Nephron progenitor cell (in vitro differentiated cells): ENCODE measurements around the gene DAGLA.
"Not testable (repeated sequence)": the region's sequence is repeated elsewhere in the genome, so short reads cannot be mapped to it uniquely, and the experiment has no call there.

Experiments
- DNase-seq: peaks from one replicate; pipeline ENCODE4 v3.0.0; 2021
- H3K27ac Mint-ChIP-seq: 2 replicates; pipeline ENCODE4 v1.8.0; 2021; ENCODE audit warnings: mild to moderate bottlenecking, moderate library complexity, mixed read lengths
- H3K27me3 Mint-ChIP-seq: 2 replicates; pipeline ENCODE4 v1.8.0; 2021; ENCODE audit warnings: mild to moderate bottlenecking, low read depth, mixed read lengths; ENCODE audit not compliant: poor library complexity
- H3K36me3 Mint-ChIP-seq: 2 replicates; pipeline ENCODE4 v1.8.0; 2021; ENCODE audit warnings: low read depth, mixed read lengths
- H3K4me1 Mint-ChIP-seq: 2 replicates; pipeline ENCODE4 v1.8.0; 2021; ENCODE audit warnings: mixed read lengths
- H3K4me3 Mint-ChIP-seq: 2 replicates; pipeline ENCODE4 v1.8.0; 2021; ENCODE audit warnings: mild to moderate bottlenecking, moderate library complexity, mixed read lengths
- H3K9me3 Mint-ChIP-seq: 2 replicates; pipeline ENCODE4 v1.8.0; 2021; ENCODE audit warnings: mild to moderate bottlenecking, moderate library complexity, mixed read lengths
- CTCF ChIP-seq: fragments of 200-600 bp; sonication (generic); IDR thresholded peaks from 2 replicates; pipeline ENCODE4 v1.5.0; 2021; ENCODE audit warnings: antibody characterized with exemption

DAGLA gene

GRCh38 chr11:61659413-61660196 lies 20.6 kb upstream of the DAGLA start:
- Mint-ChIP-seq H3K4me1 (peaks cover 14% of the 10 kb centered on the region), H3K9me3 (no peaks in the 10 kb centered on the region), H3K36me3 (no peaks in the 10 kb centered on the region), H3K27ac (no peak overlapping the region), H3K4me3 (no peak overlapping the region), H3K27me3 (peaks cover 16% of the 10 kb centered on the region)
- no peak for DNase-seq
- TF ChIP-seq CTCF = no peak

GRCh38 chr11:61660997-61661396 lies 19.2 kb upstream of the DAGLA start:
- not testable (repeated sequence) for H3K4me1 Mint-ChIP-seq, H3K9me3 Mint-ChIP-seq, H3K4me3 Mint-ChIP-seq, H3K36me3 Mint-ChIP-seq, DNase-seq
- Mint-ChIP-seq H3K27me3 (peaks cover 10% of the 10 kb centered on the region), H3K27ac (peak overlapping the region; percentile 51)

DNA sequence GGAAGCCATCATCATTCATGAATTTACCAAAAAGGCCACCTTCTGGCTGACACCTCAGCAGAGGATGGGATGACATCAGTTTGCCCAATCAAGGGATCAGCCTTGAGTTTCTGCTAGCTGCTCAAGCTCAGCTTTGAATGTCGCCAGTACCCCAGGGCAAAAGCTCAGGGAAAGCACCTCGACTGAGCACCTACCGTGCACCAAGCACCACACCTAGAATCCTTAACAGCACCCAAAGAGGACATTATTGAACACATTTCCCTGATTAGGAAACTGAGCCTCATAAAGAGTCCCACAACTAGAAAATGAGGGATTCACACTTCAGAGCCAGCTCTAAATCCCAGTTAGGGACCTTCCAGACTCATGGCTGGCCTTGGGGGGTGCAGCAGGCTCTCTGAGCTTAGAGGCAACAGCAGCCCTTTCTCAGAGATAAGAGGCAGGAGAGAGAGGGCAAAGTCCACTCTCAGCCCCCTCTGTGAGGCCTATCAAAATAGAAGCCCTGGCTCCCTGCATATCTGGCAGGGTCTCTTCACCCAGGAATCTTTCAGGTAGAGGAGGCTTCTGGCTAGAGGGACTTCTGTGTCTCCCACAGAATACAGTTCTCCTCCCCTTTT lies 13.4 kb upstream of the DAGLA start:
- no peak overlapping the region for H3K4me3 Mint-ChIP-seq
- H3K4me1 Mint-ChIP-seq = peaks cover 17% of the 10 kb centered on the region
- no peak overlapping the region for H3K27ac Mint-ChIP-seq
- no peak for DNase-seq
- no peaks in the 10 kb centered on the region for H3K36me3 Mint-ChIP-seq
- no peak for TF ChIP-seq CTCF
- H3K9me3 Mint-ChIP-seq = no peaks in the 10 kb centered on the region
- H3K27me3 Mint-ChIP-seq = peaks cover 8% of the 10 kb centered on the region

DNA sequence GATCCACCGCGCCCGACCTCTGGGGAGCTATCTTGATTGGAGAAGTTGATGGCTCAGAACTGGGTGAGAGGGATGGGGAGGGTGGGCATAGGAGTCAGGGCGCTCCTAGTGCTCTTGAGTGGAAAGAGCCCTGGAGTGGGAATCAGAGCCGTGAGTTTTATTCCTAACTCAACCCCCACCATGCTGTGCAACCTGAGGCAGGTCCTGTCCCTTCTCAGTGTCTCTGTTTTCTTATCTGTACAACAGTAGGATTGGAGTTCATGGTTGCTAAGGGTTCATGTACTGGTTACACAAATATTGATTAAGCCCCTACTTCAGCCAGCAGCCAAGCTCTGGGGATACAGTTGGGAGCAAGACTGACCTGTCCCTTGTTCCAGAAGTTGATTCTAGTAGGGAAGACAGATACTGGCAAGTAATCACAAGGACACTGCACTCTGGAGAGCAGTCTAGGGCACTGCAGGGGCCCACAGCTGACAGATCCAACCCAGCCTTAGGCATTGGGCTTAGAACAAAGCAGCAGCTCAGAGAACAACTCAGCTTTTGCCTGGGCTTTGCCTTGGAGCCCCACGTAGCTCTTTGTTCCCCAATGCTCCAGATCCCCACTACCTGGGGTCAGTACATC lies 12.4 kb upstream of the DAGLA start:
- Mint-ChIP-seq H3K27ac (no peak overlapping the region), H3K27me3 (peaks cover 15% of the 10 kb centered on the region), H3K9me3 (no peaks in the 10 kb centered on the region), H3K36me3 (no peaks in the 10 kb centered on the region), H3K4me1 (peaks cover 17% of the 10 kb centered on the region), H3K4me3 (no peak overlapping the region)
- no peak for DNase-seq
- TF ChIP-seq CTCF = no peak

DNA sequence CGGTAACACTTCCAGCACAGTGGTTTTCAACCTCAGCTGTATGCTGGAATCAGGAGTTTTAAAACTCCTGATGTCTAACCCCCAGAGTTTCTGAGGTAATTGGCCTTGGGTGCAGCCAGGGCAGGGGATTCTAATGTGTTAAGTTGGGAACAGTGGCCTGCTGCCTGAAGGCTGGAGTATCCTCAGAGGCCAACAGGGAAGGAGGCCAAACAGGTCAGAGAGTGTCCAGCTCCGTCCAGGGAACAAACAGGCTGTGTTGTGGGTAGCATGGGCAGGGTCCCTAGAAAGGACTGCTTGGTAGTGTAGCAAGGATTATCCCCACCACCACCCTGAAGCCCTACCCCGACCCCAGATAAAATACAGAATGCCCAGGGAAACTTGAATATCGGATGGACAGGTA lies 10.8 kb upstream of the DAGLA start:
- Mint-ChIP-seq H3K36me3 (no peaks in the 10 kb centered on the region), H3K4me3 (no peak overlapping the region), H3K9me3 (no peaks in the 10 kb centered on the region), H3K27ac (no peak overlapping the region), H3K4me1 (peaks cover 17% of the 10 kb centered on the region), H3K27me3 (peaks cover 28% of the 10 kb centered on the region)
- DNase-seq = no peak
- no peak for TF ChIP-seq CTCF

DNA sequence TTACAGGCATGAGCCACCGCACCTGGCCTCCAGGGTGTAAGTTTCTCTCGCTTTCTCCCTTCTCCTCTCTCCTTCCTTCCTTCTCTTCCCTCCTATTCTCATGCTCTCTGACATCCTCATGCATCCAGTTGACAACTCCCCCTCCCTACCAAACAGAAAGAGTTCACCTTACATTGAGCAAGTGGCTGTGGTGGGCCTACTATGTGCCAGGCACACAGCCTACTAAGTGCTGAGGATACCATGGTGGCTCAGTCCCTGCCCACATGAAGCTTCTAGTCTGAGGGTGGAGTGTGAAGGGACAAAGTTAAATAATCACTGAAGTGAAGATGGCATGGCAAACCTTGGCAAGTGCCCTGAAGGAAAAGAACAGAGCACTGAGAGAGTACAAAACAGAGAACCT lies 9.6 kb upstream of the DAGLA start:
- H3K36me3 Mint-ChIP-seq = no peaks in the 10 kb centered on the region
- no peaks in the 10 kb centered on the region for H3K9me3 Mint-ChIP-seq
- no peak overlapping the region for H3K27ac Mint-ChIP-seq
- H3K4me1 Mint-ChIP-seq = peaks cover 17% of the 10 kb centered on the region
- DNase-seq = no peak
- H3K27me3 Mint-ChIP-seq = peaks cover 39% of the 10 kb centered on the region
- TF ChIP-seq CTCF = no peak
- no peak overlapping the region for H3K4me3 Mint-ChIP-seq
